ENCODE results near the gene CCM2.
"Not testable (repeated sequence)": the region's sequence is repeated elsewhere in the genome, so short reads cannot be mapped to it uniquely, and the experiment has no call there.

Gene CCM2

GRCh38 chr7:45027774-45028114 is 27.7 kb downstream of the CCM2 start:
- H3K4me3 ChIP-seq (ENCODE audit: low read depth, low read length), result no peak overlapping the region
- no peak for DNase-seq (ENCODE audit: low read depth)

- DNase-seq (ENCODE audit: low read depth), result no peak
- no peak overlapping the region for H3K4me3 ChIP-seq (ENCODE audit: low read depth, low read length)
Observed at GRCh38 chr7:45028138-45028919, 28.3 kb downstream of the CCM2 start.

- DNase-seq (ENCODE audit: low read depth), result no peak
- H3K4me3 ChIP-seq (ENCODE audit: low read depth, low read length), result no peak overlapping the region
Observed at GRCh38 chr7:45028920-45029344, 28.9 kb downstream of the CCM2 start.

GRCh38 chr7:45031829-45032228 is 31.8 kb downstream of the CCM2 start:
- DNase-seq (ENCODE audit: low read depth), result no peak
- no peak overlapping the region for H3K4me3 ChIP-seq (ENCODE audit: low read depth, low read length)

GRCh38 chr7:45032421-45032820 is 32.4 kb downstream of the CCM2 start:
- DNase-seq (ENCODE audit: low read depth), result no peak
- no peak overlapping the region for H3K4me3 ChIP-seq (ENCODE audit: low read depth, low read length)

GRCh38 chr7:45033261-45033930 is 33.4 kb downstream of the CCM2 start:
- H3K4me3 ChIP-seq (ENCODE audit: low read depth, low read length), result no peak overlapping the region
- DNase-seq (ENCODE audit: low read depth), result no peak

- DNase-seq (ENCODE audit: low read depth), result no peak
- no peak overlapping the region for H3K4me3 ChIP-seq (ENCODE audit: low read depth, low read length)
Observed at GRCh38 chr7:45033931-45034290, 33.9 kb downstream of the CCM2 start.

- not testable (repeated sequence) for H3K4me3 ChIP-seq (ENCODE audit: low read depth, low read length); DNase-seq (ENCODE audit: low read depth)
Observed at GRCh38 chr7:45034710-45035109, 34.7 kb downstream of the CCM2 start.

GRCh38 chr7:45035371-45035770 is 35.4 kb downstream of the CCM2 start:
- no peak for DNase-seq (ENCODE audit: low read depth)
- no peak overlapping the region for H3K4me3 ChIP-seq (ENCODE audit: low read depth, low read length)

- no peak overlapping the region for H3K4me3 ChIP-seq (ENCODE audit: low read depth, low read length)
- DNase-seq (ENCODE audit: low read depth), result no peak
Observed at GRCh38 chr7:45035893-45036292, 35.9 kb downstream of the CCM2 start.

GRCh38 chr7:45036317-45036716 is 36.3 kb downstream of the CCM2 start:
- no peak overlapping the region for H3K4me3 ChIP-seq (ENCODE audit: low read depth, low read length)
- DNase-seq (ENCODE audit: low read depth), result no peak

GRCh38 chr7:45036796-45037195 is 36.8 kb downstream of the CCM2 start:
- no peak overlapping the region for H3K4me3 ChIP-seq (ENCODE audit: low read depth, low read length)
- no peak for DNase-seq (ENCODE audit: low read depth)

- H3K4me3 ChIP-seq (ENCODE audit: low read depth, low read length), result no peak overlapping the region
- DNase-seq (ENCODE audit: low read depth), result no peak
Observed at GRCh38 chr7:45037876-45038275, 37.9 kb downstream of the CCM2 start.

- H3K4me3 ChIP-seq (ENCODE audit: low read depth, low read length), result no peak overlapping the region
- no peak for DNase-seq (ENCODE audit: low read depth)
Observed at GRCh38 chr7:45039106-45039505, 39.1 kb downstream of the CCM2 start.

- no peak for DNase-seq (ENCODE audit: low read depth)
- H3K4me3 ChIP-seq (ENCODE audit: low read depth, low read length), result no peak overlapping the region
Observed at GRCh38 chr7:45044338-45044737, 44.3 kb downstream of the CCM2 start.

GRCh38 chr7:45048748-45049147 is 48.7 kb downstream of the CCM2 start:
- DNase-seq (ENCODE audit: low read depth), result no peak

GRCh38 chr7:45050198-45050597 is 50.2 kb downstream of the CCM2 start:
- no peak for DNase-seq (ENCODE audit: low read depth)
- H3K4me3 ChIP-seq (ENCODE audit: low read depth, low read length), result no peak overlapping the region

More at GRCh38 chr7:45048748-45049147, 48.7 kb downstream of the CCM2 start:
- H3K4me3 ChIP-seq (ENCODE audit: low read depth, low read length), result no peak overlapping the region

- DNase-seq (ENCODE audit: low read depth), result no peak
- H3K4me3 ChIP-seq (ENCODE audit: low read depth, low read length), result no peak overlapping the region
Observed at GRCh38 chr7:45052011-45052410, 52.0 kb downstream of the CCM2 start.

- DNase-seq (ENCODE audit: low read depth), result no peak
- no peak overlapping the region for H3K4me3 ChIP-seq (ENCODE audit: low read depth, low read length)
Observed at GRCh38 chr7:45053401-45053800, 53.4 kb downstream of the CCM2 start.

GRCh38 chr7:45053941-45054340 is 53.9 kb downstream of the CCM2 start:
- H3K4me3 ChIP-seq (ENCODE audit: low read depth, low read length), result no peak overlapping the region
- no peak for DNase-seq (ENCODE audit: low read depth)

GRCh38 chr7:45054442-45054841 is 54.4 kb downstream of the CCM2 start:
- DNase-seq (ENCODE audit: low read depth), result no peak

More at GRCh38 chr7:45054442-45054841, 54.4 kb downstream of the CCM2 start:
- H3K4me3 ChIP-seq (ENCODE audit: low read depth, low read length), result no peak overlapping the region

All from skeletal muscle cell (primary cell).